Neural crest cell (in vitro differentiated cells): ENCODE data around the gene RAI1. TPM values are rescaled to one million over a fixed set of nuclear protein-coding genes. Genes with fewer than 3 reads are reported as not detected.

Source experiments
- DNase-seq: peaks from one replicate; pipeline ENCODE4 v3.0.0; 2021; ENCODE audit warnings: low read depth, mixed read lengths, low spot score
- H3K27ac Mint-ChIP-seq: one replicate; pipeline ENCODE4 v1.8.0; 2021; ENCODE audit warnings: mild to moderate bottlenecking, mixed read lengths; ENCODE audit not compliant: unreplicated experiment
- H3K27me3 Mint-ChIP-seq: 2 replicates; pipeline ENCODE4 v1.8.0; 2021; ENCODE audit warnings: low read depth, mild to moderate bottlenecking, mixed read lengths
- H3K36me3 Mint-ChIP-seq: 2 replicates; pipeline ENCODE4 v1.8.0; 2021; ENCODE audit warnings: low read depth, mild to moderate bottlenecking, mixed read lengths
- H3K4me1 Mint-ChIP-seq: 2 replicates; pipeline ENCODE4 v1.8.0; 2021; ENCODE audit warnings: mixed read lengths
- H3K4me3 Mint-ChIP-seq: one replicate; pipeline ENCODE4 v1.8.0; 2021; ENCODE audit warnings: mild to moderate bottlenecking, mixed read lengths
- H3K9me3 Mint-ChIP-seq: 2 replicates; pipeline ENCODE4 v1.8.0; 2021; ENCODE audit warnings: mixed read lengths
- total RNA-seq: library from RNA; stranded (reverse); gene quantifications from 2 replicates; pipeline ENCODE4 v1.2.1, GENCODE V29; 2021
- TF ChIP-seq, protein P1 (sequence below): fragments of 200-600 bp; sonication (generic); conservative IDR thresholded peaks from 2 replicates; pipeline ENCODE4 v1.5.0; 2021; ENCODE audit warnings: antibody characterized with exemption, mild to moderate bottlenecking

The RAI1 gene
- total RNA-seq, 1 donor from 2014 or later: 54.0 TPM

DNA sequence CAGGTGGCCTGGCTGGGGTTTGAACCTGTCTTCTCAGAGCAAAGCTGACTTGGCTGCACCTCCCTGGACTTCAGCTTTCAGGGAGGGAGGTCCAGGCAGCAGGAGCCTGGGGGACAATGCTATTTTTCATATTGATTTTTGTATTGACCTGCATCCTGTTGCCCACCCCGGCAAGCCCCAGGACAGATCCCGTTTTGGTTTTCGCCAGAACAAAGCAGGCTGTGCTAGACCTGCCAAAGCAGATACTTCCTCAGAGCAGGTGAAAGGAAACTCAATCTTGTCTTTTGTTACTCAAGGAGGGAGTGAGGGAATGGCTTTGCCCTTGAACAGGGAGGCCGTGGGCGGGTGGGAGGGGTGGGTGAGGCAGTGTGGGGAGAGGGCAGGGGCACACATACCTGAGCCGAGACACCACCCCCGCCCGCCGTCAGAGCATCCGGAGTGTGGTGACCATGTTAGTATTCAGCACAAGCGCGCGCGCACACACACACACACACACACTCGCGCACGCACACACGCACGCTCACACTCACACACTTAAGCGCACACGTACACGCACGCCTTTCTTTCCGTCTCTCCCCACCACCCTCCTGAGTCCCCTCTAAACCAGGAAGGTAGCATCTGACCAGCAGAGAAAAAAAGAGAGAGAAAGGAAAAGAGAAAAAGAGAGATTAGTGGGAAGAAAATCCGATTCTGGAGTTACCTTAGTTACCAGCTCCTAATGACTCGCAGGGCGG is 59.5 kb downstream of the RAI1 start:
- Mint-ChIP-seq H3K9me3 (no peaks in the 10 kb centered on the region), H3K4me1 (peaks cover 54% of the 10 kb centered on the region), H3K27me3 (no peaks in the 10 kb centered on the region), H3K36me3 (no peaks in the 10 kb centered on the region), H3K4me3 (peak overlapping the region; percentile 67), H3K27ac (peak overlapping the region; percentile 95)
- no peak for DNase-seq
- TF ChIP-seq, protein P1, sequence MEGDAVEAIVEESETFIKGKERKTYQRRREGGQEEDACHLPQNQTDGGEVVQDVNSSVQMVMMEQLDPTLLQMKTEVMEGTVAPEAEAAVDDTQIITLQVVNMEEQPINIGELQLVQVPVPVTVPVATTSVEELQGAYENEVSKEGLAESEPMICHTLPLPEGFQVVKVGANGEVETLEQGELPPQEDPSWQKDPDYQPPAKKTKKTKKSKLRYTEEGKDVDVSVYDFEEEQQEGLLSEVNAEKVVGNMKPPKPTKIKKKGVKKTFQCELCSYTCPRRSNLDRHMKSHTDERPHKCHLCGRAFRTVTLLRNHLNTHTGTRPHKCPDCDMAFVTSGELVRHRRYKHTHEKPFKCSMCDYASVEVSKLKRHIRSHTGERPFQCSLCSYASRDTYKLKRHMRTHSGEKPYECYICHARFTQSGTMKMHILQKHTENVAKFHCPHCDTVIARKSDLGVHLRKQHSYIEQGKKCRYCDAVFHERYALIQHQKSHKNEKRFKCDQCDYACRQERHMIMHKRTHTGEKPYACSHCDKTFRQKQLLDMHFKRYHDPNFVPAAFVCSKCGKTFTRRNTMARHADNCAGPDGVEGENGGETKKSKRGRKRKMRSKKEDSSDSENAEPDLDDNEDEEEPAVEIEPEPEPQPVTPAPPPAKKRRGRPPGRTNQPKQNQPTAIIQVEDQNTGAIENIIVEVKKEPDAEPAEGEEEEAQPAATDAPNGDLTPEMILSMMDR: no peak

DNA sequence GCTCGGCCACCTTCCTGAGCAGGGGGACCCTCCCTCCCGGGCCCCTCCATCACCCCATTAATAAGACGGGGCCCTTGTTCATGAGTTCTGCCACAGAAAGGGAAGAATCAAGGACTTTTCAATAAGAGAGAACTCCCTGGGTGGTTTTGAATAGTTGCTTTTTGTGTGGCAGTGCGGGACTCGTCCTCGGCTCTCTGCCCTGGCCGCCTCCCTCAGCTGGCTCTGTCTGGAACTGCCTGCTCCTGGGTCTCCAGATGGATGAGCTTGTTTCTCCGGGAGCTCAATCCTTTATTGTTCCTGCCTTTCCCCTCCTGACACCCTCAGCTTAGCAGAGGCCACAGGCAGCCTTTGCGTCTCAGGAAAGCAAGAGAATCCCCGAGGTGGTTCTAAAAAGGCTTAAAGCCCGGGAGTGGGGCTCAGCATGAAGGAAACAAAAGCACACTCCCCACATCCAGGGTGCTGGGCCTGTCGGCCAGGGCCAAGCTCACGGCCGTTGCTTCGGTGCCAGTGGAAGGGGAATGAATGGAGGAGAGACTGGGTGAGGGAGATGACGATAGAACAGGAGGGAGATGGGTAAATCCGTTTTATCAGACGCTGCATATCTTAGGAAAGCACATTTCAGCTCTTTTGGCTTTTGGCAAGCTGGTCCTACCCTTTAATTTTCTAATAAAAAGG is 60.2 kb downstream of the RAI1 start:
- H3K9me3 Mint-ChIP-seq: no peaks in the 10 kb centered on the region
- TF ChIP-seq, protein P1: peak; percentile 40
- peaks cover 49% of the 10 kb centered on the region for H3K4me1 Mint-ChIP-seq
- no peaks in the 10 kb centered on the region for H3K27me3 Mint-ChIP-seq
- peak; percentile 57 for DNase-seq
- peak overlapping the region; percentile 95 for H3K27ac Mint-ChIP-seq
- peak overlapping the region; percentile 67 for H3K4me3 Mint-ChIP-seq
- no peaks in the 10 kb centered on the region for H3K36me3 Mint-ChIP-seq

DNA sequence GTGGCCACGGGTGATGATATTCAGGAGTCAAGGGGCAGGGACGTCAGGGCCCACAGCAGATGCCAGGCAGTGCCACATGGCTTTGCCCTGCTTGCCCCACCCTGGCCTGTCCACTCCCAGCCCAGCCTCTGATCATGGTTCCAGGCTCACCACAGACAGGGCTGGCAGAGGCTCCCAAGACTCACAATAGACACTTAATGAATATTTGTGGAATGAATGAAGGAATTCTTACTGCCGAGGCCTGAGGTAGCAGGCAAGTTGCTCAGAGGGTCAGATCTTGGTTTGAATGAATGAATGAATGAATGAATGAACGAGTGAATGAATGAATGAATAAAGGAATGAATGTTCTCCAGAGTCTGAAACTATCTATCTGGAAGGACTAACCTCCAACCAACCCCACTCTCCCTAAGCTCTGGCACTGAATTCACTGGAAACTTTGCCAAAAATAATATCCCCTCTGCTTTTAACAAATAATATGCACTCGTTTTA is 60.9 kb downstream of the RAI1 start:
- Mint-ChIP-seq H3K27me3 (no peaks in the 10 kb centered on the region), H3K36me3 (no peaks in the 10 kb centered on the region), H3K4me3 (no peak overlapping the region), H3K27ac (peak overlapping the region; percentile 95), H3K4me1 (peaks cover 43% of the 10 kb centered on the region), H3K9me3 (no peaks in the 10 kb centered on the region)
- TF ChIP-seq, protein P1: no peak
- no peak for DNase-seq

DNA sequence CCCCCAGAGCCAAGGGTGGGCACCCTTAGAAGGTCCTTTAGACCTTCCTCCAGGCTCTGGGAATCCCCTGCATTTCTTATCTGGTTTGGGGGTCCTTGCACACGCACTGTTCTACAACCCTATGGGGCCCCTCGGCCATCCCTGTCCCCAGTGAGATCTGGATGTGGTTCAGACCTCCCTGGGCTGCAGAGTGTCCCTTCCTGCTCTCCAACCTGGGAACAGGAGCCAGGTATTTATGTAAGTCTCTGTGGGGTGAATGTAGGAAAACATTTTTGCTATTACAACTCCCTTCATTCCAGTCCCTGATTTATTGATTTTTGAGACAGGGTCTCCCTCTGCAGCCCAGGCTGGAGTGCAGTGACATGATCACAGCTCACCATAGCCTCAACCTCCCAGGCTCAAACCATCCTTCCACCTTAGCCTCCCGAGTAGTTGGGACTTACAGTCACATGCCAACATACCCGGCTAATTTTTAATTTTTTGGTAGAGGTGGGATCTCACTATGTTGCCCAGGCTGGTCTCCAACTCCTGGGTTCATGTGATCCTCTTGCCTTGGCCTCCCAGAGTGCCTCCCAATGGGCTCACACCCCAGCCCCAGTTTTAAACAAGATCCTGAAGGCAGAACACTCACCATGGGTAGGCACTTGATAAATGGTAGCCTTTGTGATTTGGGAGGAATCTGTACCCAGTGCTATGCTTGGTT is 61.6 kb downstream of the RAI1 start:
- Mint-ChIP-seq H3K4me1 (peaks cover 43% of the 10 kb centered on the region), H3K36me3 (no peaks in the 10 kb centered on the region), H3K27me3 (no peaks in the 10 kb centered on the region), H3K9me3 (no peaks in the 10 kb centered on the region), H3K4me3 (no peak overlapping the region), H3K27ac (no peak overlapping the region)
- TF ChIP-seq, protein P1: no peak
- no peak for DNase-seq

DNA sequence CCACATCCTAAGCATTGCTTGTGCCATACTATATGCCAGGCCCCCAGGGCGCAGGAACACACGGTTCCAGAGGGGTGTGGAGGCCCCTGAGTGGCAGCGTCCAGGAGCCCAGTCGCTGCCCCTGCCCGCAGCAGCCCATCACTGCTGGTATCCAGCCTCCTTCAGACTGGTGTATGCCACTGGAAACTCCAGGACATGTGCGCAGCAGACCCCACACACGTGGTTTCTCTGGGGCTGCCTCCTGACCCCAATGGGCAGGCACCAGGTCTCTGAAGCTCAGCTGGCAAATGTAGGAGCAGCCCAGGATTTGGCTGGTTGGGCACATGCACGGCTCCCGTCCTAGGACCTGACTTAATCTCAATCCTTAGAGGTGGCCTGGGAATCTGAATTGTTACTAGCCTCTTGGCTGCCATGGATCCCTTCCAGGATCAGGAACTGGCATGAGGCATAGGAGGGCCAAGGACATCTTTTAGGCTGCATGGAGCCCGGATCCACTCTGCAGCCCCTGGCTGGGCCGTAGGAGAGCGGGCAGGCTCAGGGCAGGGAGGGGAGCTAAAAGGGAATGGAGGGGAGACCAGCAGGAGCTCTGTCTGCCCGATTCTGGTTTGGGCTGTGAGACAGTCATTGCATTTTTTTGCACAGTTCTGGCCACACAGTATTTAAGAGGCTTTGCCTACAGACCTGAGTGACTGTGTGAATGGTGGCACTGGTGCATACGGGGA is 62.3 kb downstream of the RAI1 start:
- H3K27ac Mint-ChIP-seq: no peak overlapping the region
- no peaks in the 10 kb centered on the region for H3K27me3 Mint-ChIP-seq

More for the DNA sequence above, 62.3 kb downstream of the RAI1 start:
- TF ChIP-seq, protein P1: no peak
- no peaks in the 10 kb centered on the region for H3K36me3 Mint-ChIP-seq
- H3K4me3 Mint-ChIP-seq: no peak overlapping the region
- peaks cover 48% of the 10 kb centered on the region for H3K4me1 Mint-ChIP-seq
- DNase-seq: no peak
- no peaks in the 10 kb centered on the region for H3K9me3 Mint-ChIP-seq
